Thymus (tissue), 11 donors: Measurements from ENCODE around the gene NACC2. TPM values are rescaled to one million over a fixed set of nuclear protein-coding genes. Genes with fewer than 3 reads are reported as not detected.

Experiments
- DNase-seq, 9 donors: peaks; one replicate each; pipeline ENCODE4 v3.0.0-alpha.2; 2013; ENCODE audit warnings: low spot score in 9 of 9, low read depth in 6 of 9, missing footprints in 1 of 9
- H3K27ac ChIP-seq, 2 donors: one replicate each; pipeline ENCODE4 v1.5.1; 2013; ENCODE audit warnings: control low read depth in 1 of 2, low read depth in 1 of 2, low read length in 1 of 2, mild to moderate bottlenecking in 1 of 2, moderate library complexity in 1 of 2
- H3K27me3 ChIP-seq, 2 donors: one replicate each; pipeline ENCODE4 v1.5.1; 2013; ENCODE audit warnings: low read length in 1 of 2; ENCODE audit not compliant: control insufficient read depth in 2 of 2, insufficient read depth in 1 of 2
- H3K36me3 ChIP-seq, 2 donors: one replicate each; pipeline ENCODE4 v1.5.1; 2013; ENCODE audit warnings: low read length in 1 of 2, mild to moderate bottlenecking in 1 of 2, moderate library complexity in 1 of 2; ENCODE audit not compliant: control insufficient read depth in 2 of 2, insufficient read depth in 2 of 2
- H3K4me1 ChIP-seq, 2 donors: one replicate each; pipeline ENCODE4 v1.5.1; 2013; ENCODE audit warnings: low read length in 2 of 2; ENCODE audit not compliant: control insufficient read depth in 2 of 2, insufficient read depth in 2 of 2
- H3K4me3 ChIP-seq, 2 donors: one replicate each; pipeline ENCODE4 v1.5.1; 2013; ENCODE audit warnings: low read length in 2 of 2, control low read depth in 1 of 2, mild to moderate bottlenecking in 1 of 2
- H3K9me3 ChIP-seq, 2 donors: one replicate each; pipeline ENCODE4 v1.5.1; 2013; ENCODE audit warnings: low read length in 1 of 2, mild to moderate bottlenecking in 1 of 2; ENCODE audit not compliant: control insufficient read depth in 2 of 2, insufficient read depth in 1 of 2
- WGBS: extraction: QIAGEN DNeasy Blood & Tissue Kit; methylation state at CpG from one replicate; pipeline ENCODE4 v1.1.7; 2013; 5-methylcytosine and 5-hydroxymethylcytosine counted together
- polyA plus RNA-seq: library from polyadenylated mRNA; stranded (reverse); fragments of 200-250 nt; gene quantifications from one replicate; pipeline ENCODE4 v1.2.3, GENCODE V29; 2013
- total RNA-seq: library from RNA; stranded (reverse); fragments of 120-200 nt; gene quantifications from one replicate; pipeline ENCODE4 v1.2.4, GENCODE V29; 2013
- donor health status: healthy.

The NACC2 gene
- total and polyA plus RNA-seq, 2 donors, result 1.5 to 4.4 TPM

DNA sequence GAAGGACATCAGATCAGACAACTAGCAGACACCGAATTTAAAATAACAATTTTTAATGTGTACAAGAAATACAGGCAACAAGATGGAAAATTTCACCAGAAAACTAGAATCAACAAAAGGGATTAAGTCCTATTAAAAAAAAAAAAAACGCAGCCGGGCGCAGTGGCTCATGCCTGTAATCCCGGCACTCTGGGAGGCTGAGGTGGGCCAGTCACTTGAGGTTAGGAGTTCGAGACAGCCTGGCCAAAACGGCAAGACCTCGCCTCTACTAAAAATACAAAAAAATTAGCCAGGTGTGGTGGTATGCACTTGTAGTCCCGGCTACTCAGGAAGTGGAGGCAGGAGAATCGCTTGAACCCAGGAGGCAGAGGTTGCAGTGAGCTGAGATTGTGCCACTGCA lies 69.6 kb downstream of the NACC2 start:
- H3K4me3 ChIP-seq, result no peak overlapping the region
- H3K36me3 ChIP-seq, result no peaks in the 10 kb centered on the region
- no peaks in the 10 kb centered on the region for H3K27me3 ChIP-seq
- no peak for DNase-seq
- no peak overlapping the region for H3K27ac ChIP-seq
- no peaks in the 10 kb centered on the region for H3K4me1 ChIP-seq
- peaks cover 1 to 17% of the 10 kb centered on the region in 2 donors for H3K9me3 ChIP-seq
- 95% methylated on average over 10 of the region's 10 CpGs for WGBS

DNA sequence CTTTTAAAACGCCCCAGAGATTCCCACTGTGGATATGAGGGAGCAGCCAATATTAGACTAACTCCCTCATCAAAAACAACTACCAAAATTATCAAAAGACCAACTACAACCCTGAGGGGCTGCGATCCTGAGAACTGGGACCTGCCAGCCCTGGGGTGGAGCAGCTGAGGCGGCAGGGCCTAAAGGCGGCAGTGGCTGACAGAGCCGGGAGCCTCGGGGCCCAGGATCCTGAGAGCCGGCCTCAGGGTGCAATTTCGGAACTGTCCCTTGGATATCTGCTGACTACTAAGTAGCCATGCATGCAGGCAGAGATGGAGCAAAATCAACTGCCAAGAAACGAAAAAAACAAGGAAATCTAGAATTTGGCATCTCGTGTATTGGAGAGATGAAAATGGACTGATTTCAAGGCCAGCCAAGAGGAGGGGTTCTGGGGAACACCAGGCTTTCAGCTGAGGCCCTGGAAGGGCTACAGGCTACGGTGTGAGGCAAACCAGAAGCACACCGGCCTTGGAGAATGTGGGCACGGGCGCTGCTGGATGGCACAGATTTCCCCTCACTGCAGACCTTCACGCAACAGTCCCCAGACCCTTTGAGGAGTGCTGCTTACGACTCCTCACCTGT lies 70.3 kb downstream of the NACC2 start:
- no peaks in the 10 kb centered on the region for H3K36me3 ChIP-seq
- H3K4me1 ChIP-seq, result no peaks in the 10 kb centered on the region
- H3K9me3 ChIP-seq, result peaks cover 1 to 16% of the 10 kb centered on the region in 2 donors
- 96% methylated on average over 16 of the region's 16 CpGs for WGBS
- no peak for DNase-seq
- H3K27me3 ChIP-seq, result no peaks in the 10 kb centered on the region
- no peak overlapping the region for H3K4me3 ChIP-seq
- no peak overlapping the region for H3K27ac ChIP-seq

DNA sequence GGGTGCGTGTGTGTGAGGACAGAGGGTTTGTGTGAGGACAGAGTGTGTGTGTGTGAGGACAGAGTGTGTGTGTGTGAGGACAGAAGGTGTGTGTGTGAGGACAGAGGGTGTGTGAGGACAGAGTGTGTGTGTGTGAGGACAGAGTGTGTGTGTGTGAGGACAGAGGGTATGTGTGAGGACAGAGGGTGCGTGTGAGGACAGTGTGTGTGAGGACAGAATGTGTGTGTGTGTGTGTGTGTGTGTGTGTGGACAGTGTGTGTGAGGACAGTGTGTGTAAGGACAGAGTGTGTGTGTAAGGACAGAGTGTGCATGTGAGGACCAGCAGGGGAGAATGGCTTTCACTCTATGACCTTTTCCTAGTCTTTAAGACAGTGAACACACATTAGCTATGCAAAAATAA lies 70.8 kb downstream of the NACC2 start:
- no peak for DNase-seq
- H3K27ac ChIP-seq, result no peak overlapping the region
- 97% methylated on average over 2 of the region's 2 CpGs for WGBS

DNA sequence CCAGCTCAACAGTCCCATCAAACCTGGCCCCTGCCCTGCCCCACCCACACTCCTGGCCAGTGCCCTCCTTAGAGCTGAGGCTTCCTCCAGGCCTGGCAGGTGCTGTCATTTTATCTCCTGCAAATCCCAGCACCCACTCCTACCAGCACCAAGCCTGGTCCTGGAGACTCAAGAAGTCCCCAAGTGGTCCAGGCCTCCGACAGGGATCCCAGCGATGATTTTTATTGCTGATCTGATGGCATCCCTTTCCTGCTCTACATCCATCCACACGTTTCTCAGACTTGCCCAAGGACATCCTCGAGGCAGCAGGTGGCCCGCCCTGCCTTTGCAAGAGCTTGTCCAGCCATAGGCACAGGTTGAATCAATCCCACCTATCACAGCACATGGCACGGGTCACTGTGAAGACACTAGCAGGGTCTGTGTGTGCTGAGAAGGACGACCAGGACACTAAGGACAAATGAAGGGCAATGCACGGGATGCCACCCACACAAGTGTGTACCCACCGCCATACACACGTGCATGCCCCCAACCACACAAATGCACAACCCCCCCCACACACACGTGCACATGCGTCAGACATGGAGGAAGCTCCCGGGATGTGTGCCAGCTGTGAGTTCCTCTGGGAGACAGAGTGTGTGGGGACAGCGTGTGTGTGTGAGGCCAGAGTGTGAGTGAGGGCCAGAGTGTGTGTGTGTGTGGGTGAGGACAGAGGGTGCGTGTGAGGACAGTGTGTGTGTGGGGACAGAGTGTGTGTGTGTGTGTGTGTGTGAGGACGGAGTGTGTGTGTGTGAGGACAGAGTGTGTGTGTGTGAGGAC lies 71.5 kb downstream of the NACC2 start:
- H3K27me3 ChIP-seq, result no peaks in the 10 kb centered on the region
- H3K27ac ChIP-seq, result no peak overlapping the region
- H3K4me1 ChIP-seq, result no peaks in the 10 kb centered on the region
- no peak overlapping the region for H3K4me3 ChIP-seq
- no peaks in the 10 kb centered on the region for H3K36me3 ChIP-seq
- no peak for DNase-seq
- WGBS, result 92% methylated on average over 16 of the region's 16 CpGs
- H3K9me3 ChIP-seq, result peaks cover 1 to 4% of the 10 kb centered on the region in 2 donors

More for the DNA sequence above, 70.8 kb downstream of the NACC2 start:
- H3K9me3 ChIP-seq, result peaks cover 1 to 11% of the 10 kb centered on the region in 2 donors
- no peak overlapping the region for H3K4me3 ChIP-seq
- no peaks in the 10 kb centered on the region for H3K27me3 ChIP-seq
- H3K36me3 ChIP-seq, result no peaks in the 10 kb centered on the region
- no peaks in the 10 kb centered on the region for H3K4me1 ChIP-seq

DNA sequence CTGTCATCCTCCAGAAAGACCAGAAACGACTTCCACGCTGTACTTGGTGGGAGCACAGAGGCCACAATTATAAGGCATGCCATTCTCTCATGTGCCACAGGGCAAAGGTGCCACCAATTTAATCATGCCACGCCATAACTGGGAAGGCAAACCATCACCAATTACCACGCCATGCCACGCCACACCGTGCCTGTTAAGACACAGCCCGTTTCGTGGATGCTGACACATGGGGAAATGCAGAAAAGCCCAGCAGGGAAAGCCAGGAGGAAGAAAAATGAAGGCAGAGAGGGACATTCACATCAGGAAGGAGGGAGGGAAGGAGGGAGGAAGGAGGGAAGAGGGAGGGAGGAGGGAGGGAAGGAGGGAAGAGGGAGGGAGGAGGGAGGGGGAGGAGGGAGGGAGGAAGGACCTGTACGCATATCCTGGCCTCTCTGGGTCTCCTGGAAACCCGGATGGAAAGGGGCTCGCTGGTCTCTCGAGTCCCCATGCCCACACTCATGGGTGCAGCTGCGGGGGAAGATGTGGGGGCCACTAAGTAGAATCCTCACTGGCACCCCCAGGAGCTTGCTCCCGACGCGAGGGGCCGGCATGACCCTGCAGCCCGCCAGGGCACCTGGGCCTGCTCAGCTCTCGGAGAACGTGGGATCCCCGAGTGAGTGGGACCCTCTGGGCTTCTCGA lies 72.2 kb downstream of the NACC2 start:
- no peak overlapping the region for H3K27ac ChIP-seq
- H3K36me3 ChIP-seq, result no peaks in the 10 kb centered on the region
- no peak overlapping the region for H3K4me3 ChIP-seq
- H3K9me3 ChIP-seq, result peaks cover 0 to 1% of the 10 kb centered on the region in 2 donors
- no peak for DNase-seq
- H3K4me1 ChIP-seq, result no peaks in the 10 kb centered on the region
- 97% methylated on average over 22 of the region's 22 CpGs for WGBS
- H3K27me3 ChIP-seq, result no peaks in the 10 kb centered on the region

DNA sequence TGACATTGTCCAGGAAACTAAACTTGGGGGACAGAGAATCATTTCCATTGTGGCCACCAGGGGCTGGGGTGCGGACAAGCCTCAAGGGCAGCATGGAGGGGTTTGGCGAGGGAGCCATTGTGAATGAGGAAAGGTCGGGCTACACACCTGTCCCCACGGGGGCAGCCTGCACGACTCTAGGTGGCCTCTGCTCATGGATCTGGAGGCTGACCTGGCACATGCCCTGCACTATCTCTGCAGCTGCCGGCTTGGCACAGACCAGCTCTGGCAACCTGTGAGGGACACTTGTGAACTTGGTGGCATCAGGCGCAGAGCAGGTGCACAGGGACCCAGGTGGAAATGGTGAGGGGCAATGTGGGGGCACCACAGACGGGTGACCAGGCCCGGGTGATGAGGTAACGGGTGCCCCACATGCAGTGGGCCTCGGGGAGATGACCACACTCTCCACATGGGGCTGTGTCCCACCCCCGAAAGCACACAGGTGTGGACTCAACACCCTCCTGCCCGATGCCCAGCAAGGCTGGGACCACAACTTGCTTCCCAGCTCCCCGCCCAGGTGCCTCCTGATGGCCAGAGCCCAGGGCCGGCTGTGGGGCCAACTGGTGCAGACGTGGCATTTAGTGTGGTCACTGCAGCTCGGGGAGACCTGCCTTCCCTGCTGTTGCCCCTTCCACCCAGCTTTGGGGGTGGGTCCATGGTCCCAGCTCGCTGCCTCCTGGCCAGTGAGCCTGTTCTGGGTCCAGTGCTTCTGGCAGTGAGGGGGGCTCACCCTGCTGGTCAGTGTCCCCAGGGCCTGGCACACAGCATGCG lies 73.0 kb downstream of the NACC2 start:
- WGBS, result 92% methylated on average over 19 of the region's 19 CpGs
- no peak overlapping the region for H3K4me3 ChIP-seq
- H3K27me3 ChIP-seq, result no peaks in the 10 kb centered on the region
- H3K36me3 ChIP-seq, result no peaks in the 10 kb centered on the region
- H3K27ac ChIP-seq, result no peak overlapping the region
- H3K4me1 ChIP-seq, result no peaks in the 10 kb centered on the region
- H3K9me3 ChIP-seq, result peaks cover 0 to 1% of the 10 kb centered on the region in 2 donors
- DNase-seq, result no peak

DNA sequence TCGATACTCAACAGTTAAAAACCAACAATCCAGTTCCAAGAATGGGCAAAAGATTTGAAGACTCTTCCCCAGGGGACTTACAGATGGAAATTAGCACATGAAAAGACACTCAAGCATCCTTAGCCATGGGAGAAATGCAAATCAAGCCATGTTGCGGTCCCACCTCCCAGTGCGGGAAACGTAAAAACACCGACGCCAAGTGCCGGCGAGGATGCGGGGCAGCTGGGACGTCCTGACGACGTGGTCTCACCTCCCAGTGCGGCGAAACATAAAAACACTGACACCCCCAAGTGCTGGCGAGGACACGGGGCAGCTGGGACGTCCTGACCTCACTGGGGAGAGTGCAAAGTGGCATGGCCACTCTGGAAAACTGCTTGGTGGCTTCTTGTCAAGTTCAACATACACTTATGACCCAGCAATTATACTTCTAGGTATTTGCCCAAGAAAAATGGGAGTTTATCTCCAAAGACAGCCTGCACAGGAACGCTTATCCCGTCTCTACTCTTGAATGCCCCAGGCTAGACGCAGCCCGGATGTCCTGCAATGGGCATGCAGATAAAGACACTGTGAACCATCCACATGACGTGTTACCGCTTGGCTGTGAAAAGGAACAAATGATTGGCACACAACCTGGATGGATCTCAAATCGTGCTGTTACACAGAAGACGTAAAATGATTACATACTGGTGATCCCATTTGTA lies 73.8 kb downstream of the NACC2 start:
- WGBS, result 92% methylated on average over 25 of the region's 25 CpGs
- Histone ChIP-seq H3K4me1 (no peaks in the 10 kb centered on the region), H3K27ac (no peak overlapping the region), H3K9me3 (peaks cover 0 to 1% of the 10 kb centered on the region in 2 donors), H3K4me3 (no peak overlapping the region), H3K27me3 (no peaks in the 10 kb centered on the region), H3K36me3 (no peaks in the 10 kb centered on the region)
- DNase-seq, result no peak

DNA sequence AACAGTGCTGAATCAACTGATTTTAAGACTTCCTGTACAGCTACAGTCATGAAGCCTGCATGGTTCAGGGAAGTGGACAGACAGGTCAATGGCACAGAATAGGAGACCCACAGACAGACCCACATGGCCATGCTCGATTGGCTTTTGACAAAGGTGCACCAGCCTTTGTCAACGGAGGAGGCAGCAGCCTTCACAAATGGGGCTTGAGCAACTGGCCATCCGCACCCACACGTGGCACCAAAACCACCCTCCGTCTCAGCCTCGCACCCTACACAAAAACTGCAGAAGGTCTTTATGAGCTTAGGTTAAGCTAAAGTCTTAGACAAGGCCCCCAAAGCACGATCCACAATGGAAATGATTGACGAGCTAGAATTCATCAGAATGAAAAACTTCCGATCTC lies 74.4 kb downstream of the NACC2 start:
- Histone ChIP-seq H3K9me3 (peaks cover 0 to 1% of the 10 kb centered on the region in 2 donors), H3K4me3 (no peak overlapping the region), H3K27me3 (no peaks in the 10 kb centered on the region), H3K27ac (no peak overlapping the region), H3K36me3 (no peaks in the 10 kb centered on the region), H3K4me1 (no peaks in the 10 kb centered on the region)
- no peak for DNase-seq
- 95% methylated on average over 9 of the region's 9 CpGs for WGBS
